Activated naive CD4-positive, alpha-beta T cell treated with anti-CD3 and anti-CD28 coated beads, Interleukin-2, amount 50 U/mL, for 24 hours (primary cell): ENCODE measurements around the gene ERVK3-1.
"Not testable (repeated sequence)": the region's sequence is repeated elsewhere in the genome, so short reads cannot be mapped to it uniquely, and the experiment has no call there.

Experiments used
- H3K27ac Mint-ChIP-seq: one replicate; pipeline ENCODE4 v1.8.0; 2021; ENCODE audit warnings: mild to moderate bottlenecking, mixed read lengths
- H3K27me3 Mint-ChIP-seq: one replicate; pipeline ENCODE4 v1.8.0; 2021; ENCODE audit warnings: mixed read lengths
- H3K36me3 Mint-ChIP-seq: one replicate; pipeline ENCODE4 v1.8.0; 2021; ENCODE audit warnings: mixed read lengths
- H3K4me1 Mint-ChIP-seq: one replicate; pipeline ENCODE4 v1.8.0; 2021; ENCODE audit warnings: mixed read lengths
- H3K4me3 Mint-ChIP-seq: one replicate; pipeline ENCODE4 v1.8.0; 2021; ENCODE audit warnings: mild to moderate bottlenecking, mixed read lengths
- H3K9me3 Mint-ChIP-seq: one replicate; pipeline ENCODE4 v1.8.0; 2021; ENCODE audit warnings: mixed read lengths

Gene ERVK3-1

DNA sequence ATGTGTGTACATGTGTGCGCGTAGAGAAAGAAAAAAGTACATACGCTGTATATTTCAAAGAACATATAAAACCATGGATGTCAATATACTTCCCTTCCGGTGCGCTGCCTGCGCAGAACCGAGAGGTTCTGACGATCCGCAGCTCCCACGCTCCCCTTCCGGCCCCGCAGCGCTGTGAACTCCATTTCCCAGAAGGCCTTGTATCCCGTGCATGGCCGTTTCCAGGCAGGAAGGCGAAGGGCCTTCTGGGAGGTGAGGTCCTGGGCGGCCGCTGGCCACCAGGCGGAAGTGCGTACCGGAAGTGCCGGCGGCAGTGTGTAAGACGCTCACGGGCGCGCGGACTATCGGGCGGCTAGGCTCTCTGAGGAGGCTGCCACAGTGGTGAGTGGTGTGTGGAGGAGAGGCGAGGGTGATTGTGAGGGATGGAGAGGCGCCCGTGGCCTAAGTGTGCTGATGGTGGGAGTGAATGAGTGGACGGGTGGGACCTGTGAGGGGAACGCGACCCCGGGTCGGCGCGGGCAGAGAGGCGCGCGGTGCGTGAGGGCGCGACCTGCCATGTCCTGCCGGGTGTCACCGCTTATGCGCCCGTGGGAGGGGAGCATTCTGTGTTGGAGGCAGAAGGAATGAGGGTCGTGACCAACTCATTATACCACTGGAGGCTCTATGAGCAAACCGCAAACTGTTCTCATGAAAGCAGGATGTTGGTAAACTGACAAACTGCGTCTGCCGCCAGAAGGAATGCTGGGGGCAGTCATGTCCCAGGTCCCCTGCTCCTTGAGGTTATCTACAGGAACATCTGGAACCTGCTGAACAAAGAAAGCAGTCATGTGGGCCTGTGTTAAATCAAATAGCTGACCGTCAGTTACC is at the start of gene ERVK3-1:
ERVK3-1 (plus strand) TSS at position 313 of the 867 bp plus-strand sequence. CDS start 6,792 bp downstream, outside the sequence.
- Mint-ChIP-seq H3K27ac (peak within 1 kb of the TSS; percentile 100), H3K27me3 (no peaks in the 10 kb centered on the region), H3K4me3 (peak within 1 kb of the TSS; percentile 100), H3K9me3 (no peaks in the 10 kb centered on the region), H3K36me3 (peaks cover 49% of the 10 kb centered on the region), H3K4me1 (peaks cover 53% of the 10 kb centered on the region)

DNA sequence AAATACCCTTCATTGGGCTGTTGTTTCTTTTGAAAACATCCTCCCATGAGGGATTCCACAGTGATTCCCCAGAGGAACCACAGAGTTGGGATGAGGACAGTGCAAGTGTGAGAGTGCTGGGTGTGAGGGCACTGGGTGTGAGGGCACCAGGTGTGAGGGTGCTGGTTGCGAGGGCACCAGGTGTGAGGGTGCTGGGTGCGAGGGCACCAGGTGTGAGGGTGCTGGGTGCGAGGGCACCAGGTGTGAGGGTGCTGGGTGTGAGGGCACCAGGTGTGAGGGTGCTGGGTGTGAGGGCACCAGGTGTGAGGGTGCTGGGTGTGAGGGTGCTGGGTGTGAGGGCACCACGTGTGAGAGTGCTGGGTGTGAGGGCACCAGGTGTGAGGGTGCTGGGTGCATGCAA is 46.9 kb upstream of the ERVK3-1 start:
- H3K4me3 Mint-ChIP-seq, H3K27ac Mint-ChIP-seq, H3K27me3 Mint-ChIP-seq, H3K4me1 Mint-ChIP-seq, H3K9me3 Mint-ChIP-seq: not testable (repeated sequence)
- H3K36me3 Mint-ChIP-seq = peaks cover 76% of the 10 kb centered on the region

GRCh38 chr19:58261600-58261967 is 43.6 kb upstream of the ERVK3-1 start:
- Mint-ChIP-seq H3K9me3 (peaks cover 5% of the 10 kb centered on the region), H3K4me3 (no peak overlapping the region), H3K27me3 (no peaks in the 10 kb centered on the region), H3K4me1 (peaks cover 3% of the 10 kb centered on the region), H3K27ac (no peak overlapping the region), H3K36me3 (peaks cover 60% of the 10 kb centered on the region)

DNA sequence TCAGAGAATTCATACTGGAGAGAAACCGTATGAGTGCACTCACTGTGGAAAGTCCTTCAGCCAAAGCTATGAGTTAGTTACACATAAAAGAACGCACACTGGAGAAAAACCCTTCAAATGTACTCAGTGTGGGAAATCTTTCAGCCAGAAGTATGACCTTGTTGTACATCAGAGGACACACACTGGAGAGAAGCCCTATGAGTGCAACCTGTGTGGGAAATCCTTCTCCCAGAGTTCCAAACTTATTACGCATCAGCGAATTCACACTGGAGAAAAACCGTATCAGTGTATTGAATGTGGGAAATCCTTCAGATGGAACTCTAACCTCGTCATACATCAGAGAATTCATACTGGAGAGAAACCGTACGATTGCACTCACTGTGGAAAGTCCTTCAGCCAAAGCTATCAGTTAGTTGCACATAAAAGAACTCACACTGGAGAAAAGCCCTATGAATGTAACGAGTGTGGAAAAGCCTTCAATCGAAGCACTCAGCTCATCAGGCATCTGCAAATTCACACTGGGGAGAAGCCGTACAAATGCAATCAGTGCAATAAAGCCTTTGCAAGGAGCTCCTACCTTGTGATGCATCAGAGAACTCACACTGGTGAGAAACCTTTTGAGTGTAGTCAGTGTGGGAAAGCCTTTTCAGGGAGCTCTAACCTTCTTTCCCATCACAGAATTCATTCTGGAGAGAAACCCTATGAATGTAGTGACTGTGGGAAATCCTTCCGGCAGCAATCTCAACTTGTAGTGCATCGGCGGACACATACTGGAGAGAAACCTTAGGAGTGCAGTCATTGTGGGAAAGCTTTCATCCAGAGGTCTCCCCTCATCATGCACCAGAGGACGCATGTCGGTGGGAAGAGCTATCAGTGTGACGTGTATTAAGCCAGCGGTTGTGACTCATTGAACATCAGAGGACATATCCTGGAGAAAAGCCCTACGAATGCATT is 42.9 kb upstream of the ERVK3-1 start:
- Mint-ChIP-seq H3K4me1 (peaks cover 3% of the 10 kb centered on the region), H3K4me3 (no peak overlapping the region), H3K27ac (no peak overlapping the region), H3K9me3 (peaks cover 5% of the 10 kb centered on the region), H3K36me3 (peaks cover 61% of the 10 kb centered on the region), H3K27me3 (no peaks in the 10 kb centered on the region)

DNA sequence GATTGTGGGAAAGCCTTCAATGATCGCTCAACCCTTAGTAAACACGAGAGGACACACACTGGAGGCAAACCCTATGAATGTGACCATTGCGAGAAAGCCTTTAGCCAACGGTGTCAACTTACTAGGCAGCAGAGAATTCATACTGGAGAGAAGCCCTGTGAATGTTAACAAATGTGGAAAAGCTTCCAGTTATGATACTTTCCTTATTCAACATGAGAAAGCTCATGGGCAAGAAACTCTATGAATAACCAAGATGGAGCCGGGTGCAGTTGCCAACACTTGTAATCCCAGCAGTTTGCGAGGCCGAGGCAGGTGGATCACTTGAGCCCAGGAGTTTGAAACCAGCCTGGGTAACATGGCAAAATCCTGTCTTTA is 42.3 kb upstream of the ERVK3-1 start:
- peaks cover 56% of the 10 kb centered on the region for H3K36me3 Mint-ChIP-seq
- H3K4me3 Mint-ChIP-seq = no peak overlapping the region
- H3K9me3 Mint-ChIP-seq = peaks cover 1% of the 10 kb centered on the region
- H3K27ac Mint-ChIP-seq = no peak overlapping the region
- H3K27me3 Mint-ChIP-seq = no peaks in the 10 kb centered on the region
- peaks cover 1% of the 10 kb centered on the region for H3K4me1 Mint-ChIP-seq

DNA sequence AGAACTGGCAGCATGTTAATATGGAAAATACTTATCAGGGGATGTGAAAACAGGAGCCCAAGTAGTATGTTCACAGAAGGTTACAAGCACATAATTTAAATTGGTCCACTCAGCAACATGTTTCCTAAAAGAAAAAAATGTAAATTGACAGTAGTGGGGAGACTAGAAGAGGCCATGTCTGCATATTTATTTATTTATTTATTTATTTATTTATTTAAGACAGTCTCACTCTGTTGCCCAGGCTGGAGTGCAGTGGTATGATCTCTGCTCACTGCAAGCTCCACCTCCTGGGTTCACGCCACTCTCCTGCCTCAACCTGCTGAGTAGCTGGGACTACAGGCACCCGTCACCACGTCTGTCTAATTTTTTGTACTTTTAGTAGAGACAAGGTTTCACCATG is 40.1 kb upstream of the ERVK3-1 start:
- Mint-ChIP-seq H3K36me3 (peaks cover 44% of the 10 kb centered on the region), H3K9me3 (no peaks in the 10 kb centered on the region), H3K4me3 (no peak overlapping the region), H3K4me1 (no peaks in the 10 kb centered on the region), H3K27ac (no peak overlapping the region), H3K27me3 (no peaks in the 10 kb centered on the region)

DNA sequence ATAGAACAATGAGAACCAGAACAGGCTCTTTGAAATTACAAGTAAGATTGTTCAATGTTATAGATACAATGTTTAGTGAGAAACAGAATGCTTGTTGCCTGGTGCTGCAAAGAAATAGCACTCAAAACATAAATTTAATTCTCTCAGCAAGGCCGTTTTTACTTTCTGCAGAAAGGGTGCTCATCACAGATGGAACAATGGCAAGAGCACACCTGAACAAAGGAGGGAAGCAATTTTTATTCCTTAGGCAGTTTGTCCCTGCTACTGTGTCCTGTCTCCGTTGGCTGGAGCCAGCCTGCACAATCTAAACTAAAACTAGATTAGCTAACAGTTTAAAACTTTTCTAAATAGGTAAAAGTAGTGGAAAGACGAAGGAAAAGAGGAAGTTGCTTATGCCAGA is 36.8 kb upstream of the ERVK3-1 start:
- H3K36me3 Mint-ChIP-seq = peaks cover 36% of the 10 kb centered on the region

DNA sequence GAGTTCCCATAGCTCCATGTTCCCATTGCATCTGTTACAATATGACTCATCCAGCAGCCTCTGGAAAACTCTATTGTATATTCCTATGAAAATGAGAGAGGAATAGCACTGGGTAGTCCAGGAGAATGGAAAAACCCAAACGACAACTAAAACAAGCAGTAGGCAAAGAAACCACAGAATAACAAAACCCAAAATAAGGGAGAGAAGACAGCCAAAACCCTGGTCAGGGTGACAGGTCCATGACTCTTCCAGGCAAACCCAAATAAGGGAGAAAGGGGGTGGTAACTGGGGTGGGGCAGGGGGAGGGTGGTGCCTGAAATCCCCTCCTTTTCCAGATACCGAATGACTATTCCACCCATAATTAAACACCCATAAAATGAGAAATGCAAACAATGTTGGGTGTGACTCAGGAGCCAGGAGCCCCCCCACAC is 30.4 kb upstream of the ERVK3-1 start:
- peak overlapping the region; percentile 46 for H3K27ac Mint-ChIP-seq
- no peaks in the 10 kb centered on the region for H3K9me3 Mint-ChIP-seq
- peaks cover 19% of the 10 kb centered on the region for H3K4me1 Mint-ChIP-seq
- H3K4me3 Mint-ChIP-seq = no peak overlapping the region
- no peaks in the 10 kb centered on the region for H3K27me3 Mint-ChIP-seq
- H3K36me3 Mint-ChIP-seq = peaks cover 43% of the 10 kb centered on the region

More for the DNA sequence above, 36.8 kb upstream of the ERVK3-1 start:
- H3K27me3 Mint-ChIP-seq = no peaks in the 10 kb centered on the region
- no peak overlapping the region for H3K27ac Mint-ChIP-seq
- no peaks in the 10 kb centered on the region for H3K9me3 Mint-ChIP-seq
- H3K4me1 Mint-ChIP-seq = no peaks in the 10 kb centered on the region
- H3K4me3 Mint-ChIP-seq = no peak overlapping the region

DNA sequence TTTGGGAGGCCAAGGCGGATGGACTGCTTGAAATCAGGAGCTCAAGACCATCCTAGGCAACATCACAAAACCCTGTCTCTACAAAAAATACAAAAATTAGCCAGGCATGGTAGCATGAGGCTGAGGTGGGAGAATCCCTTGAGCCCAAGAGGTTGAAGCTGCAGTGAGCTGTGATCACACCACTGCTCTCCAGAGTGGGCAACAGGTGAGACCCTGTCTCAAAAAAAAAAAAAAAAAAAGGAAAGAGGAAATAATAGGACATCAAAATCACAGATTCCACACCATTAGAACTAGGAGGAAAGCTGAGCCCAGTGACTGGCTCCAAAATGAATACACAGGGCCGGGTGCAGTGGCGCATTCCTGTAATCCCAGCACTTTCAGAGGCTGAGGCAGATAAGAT is 29.6 kb upstream of the ERVK3-1 start:
- Mint-ChIP-seq H3K9me3 (no peaks in the 10 kb centered on the region), H3K27ac (no peak overlapping the region), H3K36me3 (peaks cover 40% of the 10 kb centered on the region), H3K4me3 (no peak overlapping the region), H3K27me3 (no peaks in the 10 kb centered on the region), H3K4me1 (peaks cover 27% of the 10 kb centered on the region)

GRCh38 chr19:58277197-58277596 is 28.0 kb upstream of the ERVK3-1 start:
- H3K4me3 Mint-ChIP-seq = peak overlapping the region; percentile 69
- no peaks in the 10 kb centered on the region for H3K27me3 Mint-ChIP-seq
- H3K27ac Mint-ChIP-seq = no peak overlapping the region
- H3K36me3 Mint-ChIP-seq = peaks cover 32% of the 10 kb centered on the region
- H3K4me1 Mint-ChIP-seq = peaks cover 42% of the 10 kb centered on the region
- H3K9me3 Mint-ChIP-seq = no peaks in the 10 kb centered on the region

DNA sequence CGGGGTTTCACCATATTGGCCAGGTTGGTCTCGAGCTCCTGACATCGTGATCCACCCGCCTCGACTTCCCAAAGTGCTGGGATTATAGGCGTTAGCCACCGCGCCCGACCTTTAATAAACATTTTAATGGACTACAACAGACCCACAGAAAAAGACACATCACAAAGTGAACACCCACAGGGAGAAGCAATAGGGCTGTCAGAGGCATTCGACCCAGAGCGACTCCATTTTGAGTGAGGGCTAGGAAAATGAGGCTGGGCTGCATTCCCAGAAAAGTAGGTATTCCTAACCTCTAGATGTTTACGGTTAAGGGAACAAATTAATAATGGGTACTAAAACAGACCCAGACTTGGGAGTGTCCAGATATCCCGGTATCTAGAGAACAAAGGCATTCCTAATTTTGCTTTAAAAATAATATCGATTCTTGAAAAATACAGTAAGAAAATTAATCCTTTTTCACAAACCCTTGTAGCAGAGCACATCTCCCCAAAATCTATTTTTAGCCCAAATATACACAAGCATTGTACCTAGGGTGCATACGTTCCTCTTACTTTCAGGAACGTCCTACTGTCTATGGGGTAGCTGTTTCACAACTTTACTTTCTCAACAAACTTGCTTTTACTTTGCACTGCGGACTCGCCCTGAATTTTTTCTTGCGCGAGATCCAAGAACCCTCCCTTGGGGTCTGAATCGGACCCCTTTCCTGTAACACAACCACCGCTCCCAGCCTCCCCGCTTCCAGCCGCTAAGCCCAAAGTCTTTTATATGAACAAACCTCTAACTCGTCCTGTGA is 27.2 kb upstream of the ERVK3-1 start:
- peaks cover 47% of the 10 kb centered on the region for H3K4me1 Mint-ChIP-seq

GRCh38 chr19:58278541-58279041 is 26.6 kb upstream of the ERVK3-1 start, which contains the start of gene ZNF8:
Gene ZNF8, plus strand, starts transcription at chr19:58278955. Its CDS starts 127 bp downstream, at chr19:58279082.
- Mint-ChIP-seq H3K36me3 (peaks cover 32% of the 10 kb centered on the region), H3K9me3 (no peaks in the 10 kb centered on the region), H3K4me3 (peak within 1 kb of the TSS; percentile 94), H3K27ac (peak within 1 kb of the TSS; percentile 95), H3K27me3 (no peaks in the 10 kb centered on the region), H3K4me1 (peaks cover 48% of the 10 kb centered on the region)

More for the DNA sequence above, 27.2 kb upstream of the ERVK3-1 start:
- H3K4me3 Mint-ChIP-seq = peak overlapping the region; percentile 94
- H3K36me3 Mint-ChIP-seq = peaks cover 29% of the 10 kb centered on the region
- H3K27me3 Mint-ChIP-seq = no peaks in the 10 kb centered on the region
- H3K27ac Mint-ChIP-seq = peak overlapping the region; percentile 95
- H3K9me3 Mint-ChIP-seq = no peaks in the 10 kb centered on the region

DNA sequence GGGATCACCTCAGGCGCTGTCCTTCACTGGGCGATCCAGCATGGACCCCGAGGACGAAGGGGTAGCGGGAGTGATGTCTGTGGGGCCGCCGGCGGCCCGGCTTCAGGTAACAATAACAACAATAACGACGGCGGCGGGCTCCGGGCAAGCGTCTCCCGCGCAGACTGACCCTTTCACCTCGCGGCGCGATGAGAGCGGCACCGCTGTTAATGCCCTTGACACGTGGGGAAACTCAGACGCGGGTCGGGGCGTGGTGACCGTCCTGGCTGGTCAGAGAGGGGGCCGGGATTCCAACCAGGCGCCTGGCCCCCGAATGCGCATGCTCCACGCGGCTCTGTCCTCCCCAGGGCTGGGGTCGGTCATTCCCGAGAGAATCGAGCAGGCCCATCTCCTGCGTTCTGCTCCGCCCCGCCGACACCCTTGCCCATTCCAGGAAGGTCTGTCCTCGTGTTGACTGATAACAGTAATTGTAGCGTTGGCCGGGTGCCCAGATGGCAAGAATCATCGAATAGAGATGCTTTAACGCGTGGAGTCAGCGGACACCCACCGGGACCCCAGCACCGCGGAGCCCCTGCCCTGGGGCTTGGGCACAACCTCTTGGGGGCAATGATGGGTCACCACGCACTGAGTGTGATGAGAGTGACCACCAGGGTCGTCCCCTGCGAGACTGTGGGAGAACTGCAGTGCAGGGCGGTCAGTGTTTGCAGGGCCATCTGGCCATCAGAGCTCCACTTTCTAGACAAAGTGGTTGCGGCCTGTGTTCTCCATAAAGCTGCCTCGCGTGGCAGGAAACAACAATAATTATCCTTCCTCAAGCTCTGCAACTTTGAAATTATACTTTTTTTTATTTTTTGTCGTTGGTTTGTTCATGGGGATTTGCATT is 25.9 kb upstream of the ERVK3-1 start:
- Mint-ChIP-seq H3K4me3 (peak overlapping the region; percentile 94), H3K9me3 (no peaks in the 10 kb centered on the region), H3K27ac (peak overlapping the region; percentile 95), H3K36me3 (peaks cover 29% of the 10 kb centered on the region), H3K4me1 (peaks cover 48% of the 10 kb centered on the region), H3K27me3 (no peaks in the 10 kb centered on the region)

DNA sequence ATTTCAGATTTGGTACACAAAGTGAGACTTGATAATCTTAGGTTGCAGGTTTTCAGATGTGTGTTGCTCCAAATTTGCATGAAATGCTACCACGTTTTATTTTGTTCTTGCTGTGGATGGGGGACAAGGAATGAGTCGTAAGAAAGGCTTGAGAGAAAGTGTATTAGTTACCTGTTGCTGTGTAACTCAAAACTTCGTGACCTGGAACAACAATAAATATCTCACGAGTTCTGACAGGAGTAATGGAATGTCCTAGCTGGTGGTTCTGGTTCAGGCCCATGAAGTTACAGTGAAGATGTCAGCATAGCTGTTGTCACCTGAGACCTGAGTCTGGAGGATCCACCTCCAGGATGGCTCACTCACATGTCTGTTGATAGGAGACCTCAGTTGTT is 25.3 kb upstream of the ERVK3-1 start:
- Mint-ChIP-seq H3K9me3 (no peaks in the 10 kb centered on the region), H3K27me3 (no peaks in the 10 kb centered on the region), H3K36me3 (peaks cover 26% of the 10 kb centered on the region), H3K27ac (peak overlapping the region; percentile 77), H3K4me3 (peak overlapping the region; percentile 94), H3K4me1 (peaks cover 48% of the 10 kb centered on the region)
